NT2/D1 (cell line): ENCODE results near the gene SRSF4.

Experiments
- SUZ12 ChIP-seq: IDR thresholded peaks from 2 replicates; pipeline ENCODE4 v1.6.1; 2011; ENCODE audit not compliant: insufficient read length, insufficient read depth; ENCODE audit errors: extremely low read depth
- ZNF274 ChIP-seq: IDR thresholded peaks from 2 replicates; pipeline ENCODE4 v1.6.1; 2011; ENCODE audit warnings: mild to moderate bottlenecking, low read depth, low read length

GRCh38 chr1:29122682-29123052 lies 59.0 kb downstream of the SRSF4 start:
- no peak for TF ChIP-seq ZNF274
- TF ChIP-seq SUZ12: no peak
